Measurements from ENCODE around the gene PON2. TPM values are rescaled to one million over a fixed set of nuclear protein-coding genes. Genes with fewer than 3 reads are reported as not detected.

Gene PON2
- polyA plus RNA-seq, 1 of the 3 experiments (the other 2 are of a cell fraction), result 125 TPM

DNA sequence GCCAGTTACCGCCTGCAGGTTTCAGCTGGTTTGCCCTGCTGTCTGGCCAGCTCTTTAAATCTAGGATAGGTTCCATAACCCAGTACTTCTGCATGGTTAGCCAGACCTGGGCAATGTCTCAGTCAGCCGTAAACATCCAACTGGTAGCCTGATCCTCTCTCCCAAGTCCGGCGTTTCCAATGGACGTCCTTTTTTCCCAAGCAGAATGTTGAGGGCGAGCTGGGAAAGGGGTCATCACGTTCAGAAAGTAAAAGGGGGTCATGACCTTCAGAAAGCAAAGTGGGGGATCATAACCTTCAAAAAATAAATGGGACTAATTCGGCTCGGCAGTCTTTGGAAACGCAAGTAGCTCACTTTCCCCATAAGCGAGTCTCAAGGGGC, 39.1 kb downstream of the PON2 start:
- no peaks in the 10 kb centered on the region for H4K20me1 ChIP-seq (ENCODE audit: insufficient read depth)
- H3K4me2 ChIP-seq, result no peak overlapping the region
- H3K27ac ChIP-seq (ENCODE audit: low read depth in 2 of 2, low read length in 1 of 2), result no peak overlapping the region
- TF ChIP-seq NRF1 (IDR thresholded peaks at IDR 0.05; ENCODE audit: low read depth, low read length) (no peak), TCF12 (IDR thresholded peaks at IDR 0.05) (no peak), POLR2AphosphoS5 (IDR thresholded peaks at IDR 0.05; ENCODE audit: low read depth, low read length) (no peak), FOXJ3 (CRISPR knock-in tag; IDR thresholded peaks at IDR 0.05) (no peak)
- TF ChIP-seq, protein P1, sequence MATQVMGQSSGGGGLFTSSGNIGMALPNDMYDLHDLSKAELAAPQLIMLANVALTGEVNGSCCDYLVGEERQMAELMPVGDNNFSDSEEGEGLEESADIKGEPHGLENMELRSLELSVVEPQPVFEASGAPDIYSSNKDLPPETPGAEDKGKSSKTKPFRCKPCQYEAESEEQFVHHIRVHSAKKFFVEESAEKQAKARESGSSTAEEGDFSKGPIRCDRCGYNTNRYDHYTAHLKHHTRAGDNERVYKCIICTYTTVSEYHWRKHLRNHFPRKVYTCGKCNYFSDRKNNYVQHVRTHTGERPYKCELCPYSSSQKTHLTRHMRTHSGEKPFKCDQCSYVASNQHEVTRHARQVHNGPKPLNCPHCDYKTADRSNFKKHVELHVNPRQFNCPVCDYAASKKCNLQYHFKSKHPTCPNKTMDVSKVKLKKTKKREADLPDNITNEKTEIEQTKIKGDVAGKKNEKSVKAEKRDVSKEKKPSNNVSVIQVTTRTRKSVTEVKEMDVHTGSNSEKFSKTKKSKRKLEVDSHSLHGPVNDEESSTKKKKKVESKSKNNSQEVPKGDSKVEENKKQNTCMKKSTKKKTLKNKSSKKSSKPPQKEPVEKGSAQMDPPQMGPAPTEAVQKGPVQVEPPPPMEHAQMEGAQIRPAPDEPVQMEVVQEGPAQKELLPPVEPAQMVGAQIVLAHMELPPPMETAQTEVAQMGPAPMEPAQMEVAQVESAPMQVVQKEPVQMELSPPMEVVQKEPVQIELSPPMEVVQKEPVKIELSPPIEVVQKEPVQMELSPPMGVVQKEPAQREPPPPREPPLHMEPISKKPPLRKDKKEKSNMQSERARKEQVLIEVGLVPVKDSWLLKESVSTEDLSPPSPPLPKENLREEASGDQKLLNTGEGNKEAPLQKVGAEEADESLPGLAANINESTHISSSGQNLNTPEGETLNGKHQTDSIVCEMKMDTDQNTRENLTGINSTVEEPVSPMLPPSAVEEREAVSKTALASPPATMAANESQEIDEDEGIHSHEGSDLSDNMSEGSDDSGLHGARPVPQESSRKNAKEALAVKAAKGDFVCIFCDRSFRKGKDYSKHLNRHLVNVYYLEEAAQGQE (IDR thresholded peaks at IDR 0.05; ENCODE audit: low read depth, low read length), result no peak
- no peaks in the 10 kb centered on the region for H3K4me1 ChIP-seq (ENCODE audit: control insufficient read depth in 1 of 2, insufficient read depth in 2 of 2, low read depth in 1 of 2, low read length in 1 of 2)
- no peak overlapping the region for H3K4me3 ChIP-seq (ENCODE audit: low read depth in 2 of 2, low read length in 1 of 2)
- 52% methylated on average over 11 of the region's 11 CpGs for WGBS (ENCODE audit: low lambda C conversion rate)
- no peak overlapping the region for H2AFZ ChIP-seq (ENCODE audit: low read depth)
- H3K9me3 ChIP-seq, result no peaks in the 10 kb centered on the region
- DNase-seq, result no peak
- H3K9me2 ChIP-seq, result no peaks in the 10 kb centered on the region
- ChIA-PET CTCF (interaction anchor here (1.0 to 1.3 kb wide), 3 partner anchors 23 to 294 kb away, joined by 3 to 4 read pairs (median 3); no protein-coding TSS in a partner anchor), POLR2A (no interaction called here)
- H3K79me2 ChIP-seq (ENCODE audit: insufficient read depth), result no peaks in the 10 kb centered on the region
- no peaks in the 10 kb centered on the region for H3F3A ChIP-seq (replicated peaks; ENCODE audit: insufficient read depth)
- H3K27me3 ChIP-seq (ENCODE audit: insufficient read depth), result no peaks in the 10 kb centered on the region
- no peak overlapping the region for H3K9ac ChIP-seq
- H3K36me3 ChIP-seq (replicated peaks in 1 of 2; ENCODE audit: control insufficient read depth in 1 of 2, insufficient read depth in 2 of 2, low read length in 1 of 2), result no peaks in the 10 kb centered on the region

DNA sequence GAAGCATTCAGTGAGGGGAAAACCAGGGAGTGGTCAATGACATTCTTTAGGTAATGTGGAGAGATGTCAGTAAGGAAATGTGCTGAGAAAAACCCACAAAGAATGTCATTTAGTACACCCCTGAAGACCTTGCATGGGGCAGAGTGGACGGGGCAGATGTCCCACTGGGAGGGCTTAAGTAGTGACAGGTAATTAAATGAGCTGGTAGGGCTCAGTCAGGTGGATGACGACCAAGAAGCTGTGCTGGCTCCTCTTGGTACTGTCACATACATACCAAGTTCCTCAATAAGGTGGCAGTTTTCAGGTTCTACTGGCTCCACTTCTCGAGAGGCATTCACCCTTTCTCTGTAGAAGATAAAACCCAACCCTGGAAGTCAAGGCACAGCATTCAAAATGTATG, 40.5 kb downstream of the PON2 start:
- no peaks in the 10 kb centered on the region for H4K20me1 ChIP-seq (ENCODE audit: insufficient read depth)
- no peak overlapping the region for H3K9ac ChIP-seq
- TF ChIP-seq, protein P2, sequence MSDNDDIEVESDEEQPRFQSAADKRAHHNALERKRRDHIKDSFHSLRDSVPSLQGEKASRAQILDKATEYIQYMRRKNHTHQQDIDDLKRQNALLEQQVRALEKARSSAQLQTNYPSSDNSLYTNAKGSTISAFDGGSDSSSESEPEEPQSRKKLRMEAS (IDR thresholded peaks at IDR 0.05; ENCODE audit: low read depth), result no peak
- TF ChIP-seq POLR2AphosphoS5 (IDR thresholded peaks at IDR 0.05; ENCODE audit: low read depth, low read length) (no peak), NRF1 (IDR thresholded peaks at IDR 0.05; ENCODE audit: low read depth, low read length) (no peak), NFIC (IDR thresholded peaks at IDR 0.05; ENCODE audit: borderline replicate concordance) (no peak), ELF1 (IDR thresholded peaks at IDR 0.05) (no peak), RFX5 (IDR thresholded peaks at IDR 0.05; ENCODE audit: low read length) (no peak), TEAD4 (IDR thresholded peaks at IDR 0.05; ENCODE audit: borderline replicate concordance, insufficient read depth) (no peak), RAD21 (IDR thresholded peaks at IDR 0.05; ENCODE audit: low read length) (no peak), GABPA (IDR thresholded peaks at IDR 0.05; ENCODE audit: low read depth) (no peak), MXI1 (IDR thresholded peaks at IDR 0.05; ENCODE audit: low read depth, low read length) (no peak), YY1 (IDR thresholded peaks at IDR 0.05; ENCODE audit: low read depth) (no peak)
- TF ChIP-seq, protein P3, sequence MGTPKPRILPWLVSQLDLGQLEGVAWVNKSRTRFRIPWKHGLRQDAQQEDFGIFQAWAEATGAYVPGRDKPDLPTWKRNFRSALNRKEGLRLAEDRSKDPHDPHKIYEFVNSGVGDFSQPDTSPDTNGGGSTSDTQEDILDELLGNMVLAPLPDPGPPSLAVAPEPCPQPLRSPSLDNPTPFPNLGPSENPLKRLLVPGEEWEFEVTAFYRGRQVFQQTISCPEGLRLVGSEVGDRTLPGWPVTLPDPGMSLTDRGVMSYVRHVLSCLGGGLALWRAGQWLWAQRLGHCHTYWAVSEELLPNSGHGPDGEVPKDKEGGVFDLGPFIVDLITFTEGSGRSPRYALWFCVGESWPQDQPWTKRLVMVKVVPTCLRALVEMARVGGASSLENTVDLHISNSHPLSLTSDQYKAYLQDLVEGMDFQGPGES (IDR thresholded peaks at IDR 0.05; ENCODE audit: low read depth, low read length), result no peak
- TF ChIP-seq, protein P4, sequence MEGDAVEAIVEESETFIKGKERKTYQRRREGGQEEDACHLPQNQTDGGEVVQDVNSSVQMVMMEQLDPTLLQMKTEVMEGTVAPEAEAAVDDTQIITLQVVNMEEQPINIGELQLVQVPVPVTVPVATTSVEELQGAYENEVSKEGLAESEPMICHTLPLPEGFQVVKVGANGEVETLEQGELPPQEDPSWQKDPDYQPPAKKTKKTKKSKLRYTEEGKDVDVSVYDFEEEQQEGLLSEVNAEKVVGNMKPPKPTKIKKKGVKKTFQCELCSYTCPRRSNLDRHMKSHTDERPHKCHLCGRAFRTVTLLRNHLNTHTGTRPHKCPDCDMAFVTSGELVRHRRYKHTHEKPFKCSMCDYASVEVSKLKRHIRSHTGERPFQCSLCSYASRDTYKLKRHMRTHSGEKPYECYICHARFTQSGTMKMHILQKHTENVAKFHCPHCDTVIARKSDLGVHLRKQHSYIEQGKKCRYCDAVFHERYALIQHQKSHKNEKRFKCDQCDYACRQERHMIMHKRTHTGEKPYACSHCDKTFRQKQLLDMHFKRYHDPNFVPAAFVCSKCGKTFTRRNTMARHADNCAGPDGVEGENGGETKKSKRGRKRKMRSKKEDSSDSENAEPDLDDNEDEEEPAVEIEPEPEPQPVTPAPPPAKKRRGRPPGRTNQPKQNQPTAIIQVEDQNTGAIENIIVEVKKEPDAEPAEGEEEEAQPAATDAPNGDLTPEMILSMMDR (IDR thresholded peaks at IDR 0.05), result no peak
- TF ChIP-seq, protein P5, sequence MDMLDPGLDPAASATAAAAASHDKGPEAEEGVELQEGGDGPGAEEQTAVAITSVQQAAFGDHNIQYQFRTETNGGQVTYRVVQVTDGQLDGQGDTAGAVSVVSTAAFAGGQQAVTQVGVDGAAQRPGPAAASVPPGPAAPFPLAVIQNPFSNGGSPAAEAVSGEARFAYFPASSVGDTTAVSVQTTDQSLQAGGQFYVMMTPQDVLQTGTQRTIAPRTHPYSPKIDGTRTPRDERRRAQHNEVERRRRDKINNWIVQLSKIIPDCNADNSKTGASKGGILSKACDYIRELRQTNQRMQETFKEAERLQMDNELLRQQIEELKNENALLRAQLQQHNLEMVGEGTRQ (IDR thresholded peaks at IDR 0.05; ENCODE audit: borderline replicate concordance, low read depth, low read length), result no peak
- H3K4me1 ChIP-seq (ENCODE audit: control insufficient read depth in 1 of 2, insufficient read depth in 2 of 2, low read depth in 1 of 2, low read length in 1 of 2), result no peaks in the 10 kb centered on the region
- H2AFZ ChIP-seq (ENCODE audit: low read depth), result no peak overlapping the region
- H3K27ac ChIP-seq (ENCODE audit: low read depth in 2 of 2, low read length in 1 of 2), result no peak overlapping the region
- no peaks in the 10 kb centered on the region for H3K36me3 ChIP-seq (replicated peaks in 1 of 2; ENCODE audit: control insufficient read depth in 1 of 2, insufficient read depth in 2 of 2, low read length in 1 of 2)
- H3K4me2 ChIP-seq, result no peak overlapping the region
- no peaks in the 10 kb centered on the region for H3K9me3 ChIP-seq
- H3K4me3 ChIP-seq (ENCODE audit: low read depth in 2 of 2, low read length in 1 of 2), result no peak overlapping the region
- H3K27me3 ChIP-seq (ENCODE audit: insufficient read depth), result no peaks in the 10 kb centered on the region
- ChIA-PET CTCF (no interaction called here), POLR2A (no interaction called here)
- no peak for DNase-seq
- no peaks in the 10 kb centered on the region for H3K9me2 ChIP-seq
- no peaks in the 10 kb centered on the region for H3K79me2 ChIP-seq (ENCODE audit: insufficient read depth)
- 36% methylated on average over 3 of the region's 3 CpGs for WGBS (ENCODE audit: low lambda C conversion rate)
- no peaks in the 10 kb centered on the region for H3F3A ChIP-seq (replicated peaks; ENCODE audit: insufficient read depth)
